K562 (cell line): Measurements from ENCODE around the gene RAB43. TPM values are rescaled to one million over a fixed set of nuclear protein-coding genes. Genes with fewer than 3 reads are reported as not detected.

ENCODE experiments used
- ATAC-seq: fragments of 200-7000 bp; cut with Tn5 transposase; 3 replicates; pipeline ENCODE4 v1.9.1; 2020; ENCODE audit warnings: moderate library complexity
- BruUV-seq: library from RNA; stranded (reverse); fragments of 400-500 nt; replicated peaks from 2 replicates; lab custom pipeline; 2021; lab: Mats Ljungman, UMichigan
- CTCF ChIA-PET: fragments of 300-600 bp; formaldehyde crosslinking; extraction: SDS; loops from one replicate; lab custom pipeline; 2021; ENCODE audit warnings: low intra/inter-chr PET ratio; lab: Yijun Ruan, JAX
- POLR2A ChIA-PET: fragments of 300-600, 350-650 bp; sonication (Branson Sonifier 250); formaldehyde crosslinking; extraction: SDS; loops from one replicate; lab custom pipeline; 2021; ENCODE audit warnings: antibody characterized with exemption, inconsistent platforms; lab: Yijun Ruan, JAX
- DNase-seq, 4 experiments: peaks; one replicate each; pipeline versions ENCODE4 v3.0.0 to v3.0.0-alpha.2; 2011 to 2018; ENCODE audit warnings: low spot score in 3 of 4, mixed read lengths in 3 of 4; ENCODE audit errors: extremely low read depth in 1 of 4
- FAIRE-seq: peaks from 2 replicates; lab custom pipeline; 2011; peaks lifted over from hg19 to GRCh38; lab: Jason Lieb, UNC
- H2AFZ ChIP-seq: 2 replicates; pipeline ENCODE4 v1.6.0; 2011; ENCODE audit warnings: low read depth, low read length, control low read depth, inconsistent platforms
- H3K27ac ChIP-seq: fragments of 200-600 bp; 3 replicates; pipeline ENCODE4 v1.8.0; 2011; ENCODE audit warnings: low read depth, mild to moderate bottlenecking, control low read depth, inconsistent platforms, low read length, moderate library complexity, mixed read lengths; ENCODE audit errors: extremely low read depth
- H3K27me3 ChIP-seq, 2 experiments: fragments of 300-600 bp in 1 of 2; 2 replicates in 1 of 2; 3 replicates in 1 of 2; pipeline versions ENCODE4 v1.6.0 to v1.8.0; 2011; ENCODE audit warnings: inconsistent platforms in 2 of 2, low read length in 2 of 2, mild to moderate bottlenecking in 1 of 2, mixed read lengths in 1 of 2, moderate library complexity in 1 of 2; ENCODE audit not compliant: control insufficient read depth in 2 of 2, insufficient read depth in 2 of 2
- H3K36me3 ChIP-seq: fragments of 300-600 bp; 3 replicates; pipeline ENCODE4 v1.8.0; 2011; ENCODE audit warnings: mild to moderate bottlenecking, low read length, inconsistent platforms; ENCODE audit not compliant: control insufficient read depth, insufficient read depth
- H3K4me1 ChIP-seq, 2 experiments: fragments of 200-600 bp in 1 of 2; replicated peaks in 1 of 2; 2 replicates in 1 of 2; 3 replicates in 1 of 2; pipeline versions ENCODE4 v1.5.1 to v1.8.0; 2011; ENCODE audit warnings: inconsistent platforms in 2 of 2, low read length in 2 of 2, mild to moderate bottlenecking in 1 of 2, mixed read lengths in 1 of 2, moderate library complexity in 1 of 2; ENCODE audit not compliant: control insufficient read depth in 2 of 2, insufficient read depth in 2 of 2
- H3K4me2 ChIP-seq: 2 replicates; pipeline ENCODE4 v1.6.1; 2011; ENCODE audit warnings: low read length, control low read depth, inconsistent platforms, mixed read lengths; ENCODE audit not compliant: insufficient read depth
- H3K4me3 ChIP-seq: fragments of 200-600 bp; sonication (generic), shearing (Covaris generic); 2 replicates; pipeline ENCODE4 v1.5.1; 2016; ENCODE audit warnings: control low read depth, inconsistent platforms
- H3K79me2 ChIP-seq: fragments of 200-600 bp; 3 replicates; pipeline ENCODE4 v1.8.0; 2011; ENCODE audit warnings: low read length, inconsistent platforms; ENCODE audit not compliant: control insufficient read depth, insufficient read depth
- H3K9ac ChIP-seq, 2 experiments: 2 replicates each; pipeline versions ENCODE4 v1.6.0 to v1.6.1; 2011; ENCODE audit warnings: low read depth in 2 of 2, low read length in 2 of 2, control low read depth in 1 of 2, inconsistent platforms in 1 of 2, mild to moderate bottlenecking in 1 of 2, mixed read lengths in 1 of 2; ENCODE audit not compliant: insufficient read depth in 1 of 2
- H3K9me1 ChIP-seq: one replicate; pipeline ENCODE4 v1.6.0; 2011; ENCODE audit warnings: inconsistent platforms, mild to moderate bottlenecking, low read length, moderate library complexity; ENCODE audit not compliant: control insufficient read depth, insufficient read depth
- H3K9me3 ChIP-seq: replicated peaks from 2 replicates; pipeline ENCODE4 v1.5.1; 2011; ENCODE audit warnings: low read depth, low read length, inconsistent platforms; ENCODE audit not compliant: control insufficient read depth, insufficient read depth
- H4K20me1 ChIP-seq: replicated peaks from 2 replicates; pipeline ENCODE4 v1.6.1; 2011; ENCODE audit warnings: low read length, inconsistent platforms, mixed read lengths; ENCODE audit not compliant: control insufficient read depth, insufficient read depth
- ARID3B ChIP-seq: fragments of 250-450 bp; sonication (Bioruptor Pico); IDR thresholded peaks from 2 replicates; pipeline ENCODE4 v1.4.0; 2020; ENCODE audit warnings: borderline replicate concordance
- CCAR2 ChIP-seq: fragments of 200-400 bp; formaldehyde crosslinking; IDR thresholded peaks from 2 replicates; pipeline ENCODE4 v1.6.1; 2017; ENCODE audit warnings: mild to moderate bottlenecking, low read depth, low read length
- ELK1 ChIP-seq: sonication (generic); formaldehyde crosslinking; IDR thresholded peaks from 2 replicates; pipeline ENCODE4 v1.8.1; 2022; ENCODE audit warnings: missing genetic modification reagents
- IRF2 ChIP-seq: sonication (generic); formaldehyde crosslinking; IDR thresholded peaks from 2 replicates; pipeline ENCODE4 v1.8.1; 2022; ENCODE audit warnings: mild to moderate bottlenecking, missing genetic modification reagents
- JUND ChIP-seq, 2 experiments: IDR thresholded peaks; 2 replicates in 1 of 2; 3 replicates in 1 of 2; pipeline ENCODE4 v1.6.1; 2011; ENCODE audit warnings: borderline replicate concordance in 2 of 2, low read depth in 2 of 2, low read length in 2 of 2, improper control_type of control experiment in 1 of 2, missing biosample characterization in 1 of 2, missing genetic modification characterization in 1 of 2, missing genetic modification reagents in 1 of 2
- KLF13 ChIP-seq: fragments of 450-650 bp; IDR thresholded peaks from 2 replicates; pipeline ENCODE4 v1.6.1; 2016; ENCODE audit warnings: missing genetic modification characterization, low read depth, mild to moderate bottlenecking, missing compliant biosample characterization, moderate library complexity, borderline replicate concordance
- PRDM10 ChIP-seq: fragments of 450-650 bp; IDR thresholded peaks from 2 replicates; pipeline ENCODE4 v1.6.1; 2018; ENCODE audit not compliant: partially characterized antibody
- RFX5 ChIP-seq: IDR thresholded peaks from 2 replicates; pipeline ENCODE4 v1.6.1; 2011; ENCODE audit warnings: low read depth, mild to moderate bottlenecking, improper control_type of control experiment, low read length
- THRB ChIP-seq: fragments of 450-650 bp; formaldehyde crosslinking; conservative IDR thresholded peaks from 2 replicates; pipeline ENCODE4 v1.4.0; 2022; ENCODE audit warnings: mild to moderate bottlenecking, missing genetic modification characterization
- YBX1 ChIP-seq: fragments of 450-650 bp; IDR thresholded peaks from 2 replicates; pipeline ENCODE4 v1.7.1; 2016; ENCODE audit warnings: mild to moderate bottlenecking
- ZBTB5 ChIP-seq: fragments of 450-650 bp; IDR thresholded peaks from 2 replicates; pipeline ENCODE4 v1.6.1; 2017; ENCODE audit warnings: antibody characterized with exemption
- ZNF316 ChIP-seq: fragments of 450-650 bp; IDR thresholded peaks from 2 replicates; pipeline ENCODE4 v1.6.1; 2016
- ZNF561 ChIP-seq: fragments of 450-650 bp; formaldehyde crosslinking; conservative IDR thresholded peaks from 2 replicates; pipeline ENCODE4 v1.4.0; 2020; ENCODE audit warnings: mild to moderate bottlenecking, moderate library complexity
- WGBS: fragments of 100-300 bp; shearing (Covaris generic); methylation state at CpG from one replicate; pipeline ENCODE4 v1.1.6; 2016; ENCODE audit warnings: low coverage, mixed read lengths; ENCODE audit not compliant: insufficient coverage; ENCODE audit errors: missing lambda C conversion rate; 5-methylcytosine and 5-hydroxymethylcytosine counted together
- in situ Hi-C: fragments of 300-500 bp; cut with MboI; formaldehyde crosslinking; loops from 4 replicates; pipeline ENCODE4 v1.15.0; 2018; ENCODE audit warnings: inconsistent platforms, mixed read lengths
- intact Hi-C: fragments of 100-400 bp; cut with micrococcal nuclease; formaldehyde crosslinking; loops from 2 replicates; pipeline ENCODE4 v1.14.2; 2022
- polyA plus RNA-seq, 8 experiments: library from polyadenylated mRNA; depleted of rRNA in 4 of 8; stranded (reverse) in 5 of 8; unstranded in 3 of 8; fragments of >200 nt; fragmentation: Nextera tagmentation in 2 of 8; fragmentation: Illumina TruSeq in 1 of 8; extraction: Ambion mirVana in 2 of 8; extraction: Trizol in 1 of 8; gene quantifications; 2 replicates each; pipeline versions ENCODE4 v1.2.1 to v1.2.3, GENCODE V29; 2011 to 2014; ENCODE audit warnings: inconsistent platforms in 1 of 8, missing spikeins in 1 of 8
- total RNA-seq, 7 experiments: library from RNA; depleted of rRNA in 6 of 7; stranded (reverse); fragments of >200 nt in 6 of 7; fragmentation: Illumina TruSeq in 2 of 7; extraction: Trizol in 2 of 7; gene quantifications; 2 replicates each; pipeline versions ENCODE4 v1.2.1 to v1.2.3, GENCODE V29; 2011 to 2021; ENCODE audit warnings: low replicate concordance in 1 of 7

RAB43 gene
- total and polyA plus RNA-seq, 9 of the 15 experiments (the other 6 are each of a cell fraction or from before 2014, with no cell fraction given): 0.04 to 6.8 (median 1.7) TPM; not detected in 2

GRCh38 chr3:129047553-129047839 lies 74.1 kb downstream of the RAB43 start:
- BruUV-seq: no TSS peak
- Histone ChIP-seq H3K36me3 (no peaks in the 10 kb centered on the region), H3K27me3 (no peaks in the 10 kb centered on the region), H3K4me1 (peaks cover 0 to 4% of the 10 kb centered on the region in 2 experiments; a peak in 2 of 5 replicates), H3K27ac (no peak overlapping the region), H3K4me2 (no peak overlapping the region), H3K9me1 (no peaks in the 10 kb centered on the region), H3K9me3 (no peaks in the 10 kb centered on the region; the same call in 1 of the 2 replicates), H2AFZ (no peak overlapping the region), H4K20me1 (no peaks in the 10 kb centered on the region), H3K9ac (no peak overlapping the region), H3K79me2 (no peaks in the 10 kb centered on the region), H3K4me3 (no peak overlapping the region)
- no peak for ATAC-seq
- no peak for FAIRE-seq
- DNase-seq: no peak
- 46% methylated on average over 4 of the region's 6 CpGs for WGBS
- in situ Hi-C loops: no loop called here
- POLR2A ChIA-PET: interaction anchor here (0.9 kb wide), 1 partner anchor 34 kb away, joined by 3 read pairs; no protein-coding TSS in a partner anchor
- CTCF ChIA-PET: no interaction called here
- intact Hi-C loops: no loop called here
- TF ChIP-seq ZNF561 (no peak), YBX1 (no peak), ZNF316 (no peak), THRB (CRISPR knock-in tag) (no peak), IRF2 (CRISPR knock-in tag) (no peak), ELK1 (CRISPR knock-in tag) (no peak), CCAR2 (no peak), ARID3B (no peak), ZBTB5 (no peak), RFX5 (no peak), JUND (IDR thresholded peaks at IDR 0.05; ENCODE audit: borderline replicate concordance, low read depth, low read length) (no peak), JUND (tag; IDR thresholded peaks at IDR 0.05; ENCODE audit: borderline replicate concordance, low read depth, low read length) (no peak), KLF13 (no peak), PRDM10 (no peak)
